Mesenchymal stem cell (in vitro differentiated cells and primary cell): Measurements from ENCODE around the gene RARB.

Experiments
- DNase-seq: peaks from one replicate; pipeline ENCODE4 v3.0.0-alpha.2; 2013
- H2AFZ ChIP-seq: one replicate; pipeline ENCODE4 v1.6.1; 2013; ENCODE audit warnings: low read depth, mild to moderate bottlenecking, control low read depth, inconsistent platforms, low read length, moderate library complexity
- H2AK5ac ChIP-seq: 2 replicates; pipeline ENCODE4 v1.6.1; 2013; ENCODE audit warnings: low read length, moderate library complexity, mild to moderate bottlenecking, inconsistent platforms; ENCODE audit not compliant: severe bottlenecking
- H2BK120ac ChIP-seq: one replicate; pipeline ENCODE4 v1.6.1; 2013; ENCODE audit warnings: low read depth, mild to moderate bottlenecking, inconsistent platforms, low read length, moderate library complexity
- H2BK12ac ChIP-seq, 2 experiments: one replicate each; pipeline ENCODE4 v1.6.1; 2013; ENCODE audit warnings: inconsistent platforms in 2 of 2, low read length in 2 of 2, mild to moderate bottlenecking in 2 of 2, moderate library complexity in 2 of 2, control low read depth in 1 of 2
- H2BK15ac ChIP-seq: one replicate; pipeline ENCODE4 v1.6.1; 2013; ENCODE audit warnings: mild to moderate bottlenecking, low read depth, inconsistent platforms; ENCODE audit not compliant: poor library complexity, severe bottlenecking
- H2BK5ac ChIP-seq: 2 replicates; pipeline ENCODE4 v1.6.1; 2013; ENCODE audit warnings: low read depth, mild to moderate bottlenecking, low read length, control low read depth, inconsistent platforms; ENCODE audit not compliant: poor library complexity, severe bottlenecking
- H3K14ac ChIP-seq, 2 experiments: one replicate each; pipeline ENCODE4 v1.6.1; 2013; ENCODE audit warnings: inconsistent platforms in 2 of 2, low read length in 2 of 2, control low read depth in 1 of 2, mild to moderate bottlenecking in 1 of 2, moderate library complexity in 1 of 2
- H3K18ac ChIP-seq, 2 experiments: one replicate each; pipeline ENCODE4 v1.6.1; 2013; ENCODE audit warnings: inconsistent platforms in 2 of 2, low read length in 2 of 2, control low read depth in 1 of 2, low read depth in 1 of 2, mild to moderate bottlenecking in 1 of 2
- H3K23ac ChIP-seq, 2 experiments: one replicate each; pipeline ENCODE4 v1.6.1; 2013; ENCODE audit warnings: inconsistent platforms in 2 of 2, low read length in 2 of 2, mild to moderate bottlenecking in 2 of 2, moderate library complexity in 2 of 2, control low read depth in 1 of 2
- H3K27ac ChIP-seq: 2 replicates; pipeline ENCODE4 v1.5.1; 2013; ENCODE audit warnings: mild to moderate bottlenecking, moderate library complexity, low read length, control low read depth, inconsistent platforms; ENCODE audit not compliant: poor library complexity, severe bottlenecking
- H3K27me3 ChIP-seq, 2 experiments: 2 replicates each; pipeline versions ENCODE4 v1.6.1 to v1.7.0; 2013; ENCODE audit warnings: low read length in 2 of 2, mild to moderate bottlenecking in 2 of 2, moderate library complexity in 2 of 2, control low read depth in 1 of 2, inconsistent platforms in 1 of 2; ENCODE audit not compliant: control insufficient read depth in 1 of 2, insufficient read depth in 1 of 2
- H3K36me3 ChIP-seq, 2 experiments: 2 replicates each; pipeline versions ENCODE4 v1.6.1 to v1.7.0; 2013; ENCODE audit warnings: low read length in 2 of 2, control low read depth in 1 of 2, inconsistent platforms in 1 of 2, low read depth in 1 of 2, mild to moderate bottlenecking in 1 of 2; ENCODE audit not compliant: insufficient read depth in 2 of 2, control insufficient read depth in 1 of 2
- H3K4ac ChIP-seq, 2 experiments: one replicate each; pipeline ENCODE4 v1.6.1; 2013; ENCODE audit warnings: inconsistent platforms in 2 of 2, low read length in 2 of 2, mild to moderate bottlenecking in 2 of 2, moderate library complexity in 2 of 2, control low read depth in 1 of 2, low read depth in 1 of 2
- H3K4me1 ChIP-seq: 2 replicates; pipeline ENCODE4 v1.6.1; 2013; ENCODE audit warnings: low read depth, low read length, control low read depth; ENCODE audit not compliant: control insufficient read depth, insufficient read depth
- H3K4me2 ChIP-seq: 2 replicates; pipeline ENCODE4 v1.6.1; 2013; ENCODE audit warnings: low read length, mild to moderate bottlenecking, inconsistent platforms; ENCODE audit not compliant: poor library complexity, severe bottlenecking
- H3K4me3 ChIP-seq, 2 experiments: 2 replicates each; pipeline versions ENCODE4 v1.5.1 to v1.7.0; 2013; ENCODE audit warnings: low read length in 2 of 2, mild to moderate bottlenecking in 2 of 2, control low read depth in 1 of 2, low read depth in 1 of 2; ENCODE audit not compliant: insufficient read depth in 1 of 2
- H3K79me1 ChIP-seq: replicated peaks from 2 replicates; pipeline ENCODE4 v1.6.1; 2013; ENCODE audit warnings: mild to moderate bottlenecking, control low read depth, low read length, inconsistent platforms; ENCODE audit not compliant: poor library complexity, severe bottlenecking
- H3K9ac ChIP-seq: 2 replicates; pipeline ENCODE4 v1.7.0; 2013; ENCODE audit warnings: mild to moderate bottlenecking, low read length, moderate library complexity
- H3K9me3 ChIP-seq: 2 replicates; pipeline ENCODE4 v1.7.0; 2013; ENCODE audit warnings: mild to moderate bottlenecking, low read length; ENCODE audit not compliant: control insufficient read depth
- H4K8ac ChIP-seq: one replicate; pipeline ENCODE4 v1.6.1; 2013; ENCODE audit warnings: inconsistent platforms, mild to moderate bottlenecking, low read length, moderate library complexity
- H4K91ac ChIP-seq: one replicate; pipeline ENCODE4 v1.6.1; 2013; ENCODE audit warnings: mild to moderate bottlenecking, low read length, inconsistent platforms
- WGBS: methylation state at CpG from one replicate; pipeline ENCODE4 v1.1.7; 2013; ENCODE audit warnings: mixed read lengths; 5-methylcytosine and 5-hydroxymethylcytosine counted together

RARB gene

DNA sequence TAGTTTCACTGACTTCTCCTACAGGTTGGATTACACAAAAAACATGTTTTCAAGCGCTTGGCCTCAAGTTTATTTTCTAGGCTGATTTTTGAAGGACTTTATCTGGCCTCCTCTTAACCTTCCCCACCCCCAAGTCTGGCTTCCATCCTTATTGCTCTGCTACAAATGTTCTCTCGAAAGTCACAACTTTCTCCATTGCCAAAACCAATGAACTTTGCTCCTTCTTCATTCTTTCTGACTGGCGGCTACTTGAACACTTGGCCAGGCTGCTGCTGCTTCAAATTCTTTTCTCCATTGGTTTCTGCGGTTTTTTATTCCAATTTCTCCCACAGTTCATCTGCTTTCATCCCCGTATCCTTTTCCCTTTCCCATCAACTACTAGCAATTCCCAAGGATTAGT is 130.1 kb downstream of the RARB start:
- no peak overlapping the region for H3K18ac ChIP-seq
- H4K91ac ChIP-seq: no peak overlapping the region
- H3K4ac ChIP-seq: no peak overlapping the region
- H2BK12ac ChIP-seq: no peak overlapping the region
- 69% methylated on average over 5 of the region's 5 CpGs for WGBS
- H3K4me2 ChIP-seq: no peak overlapping the region
- no peaks in the 10 kb centered on the region for H3K4me1 ChIP-seq
- H3K36me3 ChIP-seq: no peaks in the 10 kb centered on the region
- peaks cover 0 to 18% of the 10 kb centered on the region in 2 experiments for H3K27me3 ChIP-seq
- no peak overlapping the region for H2AK5ac ChIP-seq
- DNase-seq: no peak
- no peaks in the 10 kb centered on the region for H3K9me3 ChIP-seq
- no peaks in the 10 kb centered on the region for H3K79me1 ChIP-seq
- no peak overlapping the region for H2BK5ac ChIP-seq
- no peak overlapping the region for H3K23ac ChIP-seq
- H3K27ac ChIP-seq: no peak overlapping the region
- H3K9ac ChIP-seq: no peak overlapping the region
- H2BK15ac ChIP-seq: no peak overlapping the region
- no peak overlapping the region for H3K4me3 ChIP-seq
- no peak overlapping the region for H2AFZ ChIP-seq
- no peak overlapping the region for H4K8ac ChIP-seq
- H3K14ac ChIP-seq: no peak overlapping the region
- no peak overlapping the region for H2BK120ac ChIP-seq

DNA sequence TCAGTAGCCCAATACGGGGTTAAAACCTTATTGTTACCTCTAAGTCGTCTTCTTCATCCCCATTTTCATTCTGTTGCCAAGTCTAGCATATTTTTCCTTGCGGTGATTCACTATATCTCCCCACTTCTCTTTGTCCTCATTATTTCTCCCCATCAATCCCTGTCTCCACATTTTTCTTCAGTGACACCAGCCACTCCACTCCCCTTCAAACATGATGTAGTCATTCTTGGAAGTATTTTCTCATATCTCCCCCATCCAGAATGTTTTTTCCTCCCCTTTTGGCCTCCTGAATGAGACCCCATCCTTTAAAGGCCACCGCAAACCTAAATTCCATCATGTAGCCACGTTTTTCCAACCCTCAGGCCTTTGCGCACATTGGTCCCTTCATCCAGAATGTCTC is 130.7 kb downstream of the RARB start:
- Histone ChIP-seq H2BK15ac (no peak overlapping the region), H3K27me3 (peaks cover 0 to 18% of the 10 kb centered on the region in 2 experiments), H4K8ac (no peak overlapping the region), H2BK12ac (no peak overlapping the region), H2AK5ac (no peak overlapping the region), H3K23ac (no peak overlapping the region), H2AFZ (no peak overlapping the region), H3K27ac (no peak overlapping the region), H3K4me3 (no peak overlapping the region), H3K14ac (no peak overlapping the region), H3K9me3 (no peaks in the 10 kb centered on the region), H3K36me3 (no peaks in the 10 kb centered on the region), H4K91ac (no peak overlapping the region), H3K4ac (no peak overlapping the region), H2BK120ac (no peak overlapping the region), H3K18ac (no peak overlapping the region), H3K4me2 (no peak overlapping the region), H3K79me1 (no peaks in the 10 kb centered on the region), H3K9ac (no peak overlapping the region), H3K4me1 (no peaks in the 10 kb centered on the region), H2BK5ac (no peak overlapping the region)
- 85% methylated on average over 5 of the region's 6 CpGs for WGBS
- DNase-seq: no peak

DNA sequence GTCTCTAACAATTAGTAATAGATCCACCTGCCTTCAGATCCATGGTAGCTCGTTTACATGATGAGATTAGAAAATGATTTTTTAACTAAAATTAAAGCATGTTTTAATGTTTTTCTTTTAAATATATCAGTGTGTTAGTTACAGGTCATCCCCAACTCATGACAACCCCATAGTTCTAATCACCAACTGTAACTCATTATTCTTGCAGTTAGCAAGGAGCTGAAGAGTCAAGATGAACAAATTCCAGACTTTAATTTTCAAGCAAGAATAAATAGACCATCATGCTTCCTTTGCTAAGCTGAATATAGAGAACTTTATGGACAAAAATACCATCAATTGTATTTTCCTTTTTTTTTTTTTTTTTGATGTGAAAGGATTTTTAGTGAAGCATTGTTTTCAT is 135.5 kb downstream of the RARB start:
- Histone ChIP-seq H3K36me3 (no peaks in the 10 kb centered on the region), H2BK120ac (no peak overlapping the region), H2AK5ac (no peak overlapping the region), H2BK5ac (no peak overlapping the region), H3K9ac (no peak overlapping the region), H3K14ac (no peak overlapping the region), H3K4me3 (no peak overlapping the region), H3K4me1 (no peaks in the 10 kb centered on the region), H3K23ac (no peak overlapping the region), H3K4me2 (no peak overlapping the region), H4K8ac (no peak overlapping the region), H3K18ac (no peak overlapping the region), H3K4ac (no peak overlapping the region), H2BK15ac (no peak overlapping the region), H2BK12ac (no peak overlapping the region), H3K9me3 (no peaks in the 10 kb centered on the region), H3K27me3 (peaks cover 0 to 7% of the 10 kb centered on the region in 2 experiments), H3K79me1 (no peaks in the 10 kb centered on the region), H4K91ac (no peak overlapping the region), H3K27ac (no peak overlapping the region), H2AFZ (no peak overlapping the region)
- no CpG with 5 or more reads among the region's 1 CpG for WGBS
- DNase-seq: no peak

DNA sequence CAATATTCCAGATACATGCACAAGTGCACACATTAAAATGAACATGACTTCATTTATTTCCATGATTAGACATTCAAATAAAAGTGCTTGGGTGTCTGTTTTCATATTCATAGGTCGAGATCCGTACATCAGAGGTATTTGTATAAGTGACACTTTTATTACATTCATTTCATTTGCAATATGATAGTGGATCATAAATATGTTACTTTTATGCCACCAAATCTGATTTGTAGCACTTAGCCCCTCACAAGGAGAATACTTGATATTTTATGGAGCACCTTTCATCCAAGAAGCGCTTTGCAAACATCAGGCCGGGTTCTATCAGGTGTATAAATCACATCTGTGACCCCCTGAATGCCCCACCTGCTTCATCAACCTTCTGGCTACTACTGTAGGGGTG is 136.0 kb downstream of the RARB start:
- H2BK120ac ChIP-seq: no peak overlapping the region
- no peak overlapping the region for H3K4me2 ChIP-seq
- H2AFZ ChIP-seq: no peak overlapping the region
- H3K14ac ChIP-seq: no peak overlapping the region
- no peak overlapping the region for H3K23ac ChIP-seq
- no peak overlapping the region for H2AK5ac ChIP-seq
- H3K4ac ChIP-seq: no peak overlapping the region
- H2BK15ac ChIP-seq: no peak overlapping the region
- DNase-seq: no peak
- H3K36me3 ChIP-seq: no peaks in the 10 kb centered on the region
- H2BK5ac ChIP-seq: no peak overlapping the region
- WGBS: 100% methylated on average over 1 of the region's 4 CpGs
- H3K4me3 ChIP-seq: no peak overlapping the region
- H2BK12ac ChIP-seq: no peak overlapping the region
- H3K9ac ChIP-seq: no peak overlapping the region
- H3K79me1 ChIP-seq: no peaks in the 10 kb centered on the region
- no peaks in the 10 kb centered on the region for H3K9me3 ChIP-seq
- H4K8ac ChIP-seq: no peak overlapping the region
- no peak overlapping the region for H3K27ac ChIP-seq
- H3K27me3 ChIP-seq: peaks cover 0 to 3% of the 10 kb centered on the region in 2 experiments
- H4K91ac ChIP-seq: no peak overlapping the region
- H3K18ac ChIP-seq: no peak overlapping the region
- no peaks in the 10 kb centered on the region for H3K4me1 ChIP-seq
